AG08395 (cell line): ENCODE results near the gene PSD4.
A peak's percentile ranks its signal among the peaks of the same experiment; 100 is the strongest.

Source experiments
- DNase-seq: peaks from one replicate; pipeline ENCODE4 v3.0.0; 2012; ENCODE audit warnings: mixed read lengths, low spot score

The PSD4 gene

GRCh38 chr2:113184531-113185230, 10.9 kb downstream of the PSD4 start:
- DNase-seq = no peak

GRCh38 chr2:113185664-113186432, 12.1 kb downstream of the PSD4 start:
- DNase-seq = no peak

- no peak for DNase-seq
These were observed 12.6 kb downstream of the PSD4 start for GRCh38 chr2:113186433-113186796.

- no peak for DNase-seq
These were observed 14.0 kb downstream of the PSD4 start for GRCh38 chr2:113187771-113188170.

- DNase-seq = no peak
These were observed 17.1 kb downstream of the PSD4 start for GRCh38 chr2:113190871-113191270.

GRCh38 chr2:113192459-113193100, 18.8 kb downstream of the PSD4 start:
- DNase-seq = no peak

- DNase-seq = no peak
These were observed 22.2 kb downstream of the PSD4 start for GRCh38 chr2:113195923-113196501.

GRCh38 chr2:113196839-113197238, 23.1 kb downstream of the PSD4 start:
- no peak for DNase-seq

GRCh38 chr2:113197347-113198047, 23.7 kb downstream of the PSD4 start:
- DNase-seq = no peak

- no peak for DNase-seq
These were observed 24.4 kb downstream of the PSD4 start for GRCh38 chr2:113198048-113198789.

- peak; percentile 87 for DNase-seq
These were observed 25.2 kb downstream of the PSD4 start for GRCh38 chr2:113198790-113199612.

GRCh38 chr2:113200236-113200635, 26.5 kb downstream of the PSD4 start:
- DNase-seq = no peak

GRCh38 chr2:113200736-113201490, 27.1 kb downstream of the PSD4 start:
- no peak for DNase-seq

GRCh38 chr2:113201496-113202304, 27.9 kb downstream of the PSD4 start:
- no peak for DNase-seq

- DNase-seq = no peak
These were observed 28.8 kb downstream of the PSD4 start for GRCh38 chr2:113202305-113203216.

- no peak for DNase-seq
These were observed 29.4 kb downstream of the PSD4 start for GRCh38 chr2:113203217-113203530.

GRCh38 chr2:113203901-113204519, 30.2 kb downstream of the PSD4 start:
- DNase-seq = peak; percentile 83

GRCh38 chr2:113206251-113206650, 32.5 kb downstream of the PSD4 start:
- no peak for DNase-seq
